NCI-H345 treated with DMSO at 0.1 percent for 48 hours (cell line): ENCODE results near the gene G3BP2.
"Not testable (repeated sequence)": the region's sequence is repeated elsewhere in the genome, so short reads cannot be mapped to it uniquely, and the experiment has no call there.

Experiments used
- DNase-seq: peaks from one replicate; lab custom pipeline; 2025; ENCODE audit not compliant: unreplicated experiment; lab: John Stamatoyannopoulos, UW

G3BP2 gene

GRCh38 chr4:75673027-75673958 lies at the start of gene G3BP2:
Gene G3BP2, minus strand, starts transcription at chr4:75673411. Its CDS starts 11,386 bp downstream, at chr4:75662025.
- peak; percentile 89 for DNase-seq

- DNase-seq = no peak
Measured at GRCh38 chr4:75722417-75722816, 49.2 kb upstream of the G3BP2 start.

GRCh38 chr4:75718529-75718928 lies 45.3 kb upstream of the G3BP2 start:
- no peak for DNase-seq

GRCh38 chr4:75717408-75717807 lies 44.2 kb upstream of the G3BP2 start:
- DNase-seq = no peak

- DNase-seq = not testable (repeated sequence)
Measured at GRCh38 chr4:75716054-75716453, 42.8 kb upstream of the G3BP2 start.

- DNase-seq = no peak
Measured at GRCh38 chr4:75715105-75715799, 42.0 kb upstream of the G3BP2 start.

- DNase-seq = no peak
Measured at GRCh38 chr4:75714704-75715103, 41.5 kb upstream of the G3BP2 start.

- no peak for DNase-seq
Measured at GRCh38 chr4:75714011-75714410, 40.8 kb upstream of the G3BP2 start.

- DNase-seq = no peak
Measured at GRCh38 chr4:75710246-75710645, 37.0 kb upstream of the G3BP2 start.

- no peak for DNase-seq
Measured at GRCh38 chr4:75708218-75708691, 35.0 kb upstream of the G3BP2 start.

GRCh38 chr4:75705198-75705977 lies 32.2 kb upstream of the G3BP2 start:
- DNase-seq = no peak

GRCh38 chr4:75702919-75703411 lies 29.8 kb upstream of the G3BP2 start:
- no peak for DNase-seq

GRCh38 chr4:75699299-75699698 lies 26.1 kb upstream of the G3BP2 start:
- DNase-seq = no peak

GRCh38 chr4:75698963-75699228 lies 25.7 kb upstream of the G3BP2 start:
- no peak for DNase-seq

GRCh38 chr4:75698162-75698962 lies 25.2 kb upstream of the G3BP2 start:
- no peak for DNase-seq

- DNase-seq = no peak
Measured at GRCh38 chr4:75696581-75696980, 23.4 kb upstream of the G3BP2 start.

GRCh38 chr4:75696071-75696470 lies 22.9 kb upstream of the G3BP2 start:
- no peak for DNase-seq

- DNase-seq = not testable (repeated sequence)
Measured at GRCh38 chr4:75692066-75692465, 18.9 kb upstream of the G3BP2 start.

GRCh38 chr4:75687125-75687524 lies 13.9 kb upstream of the G3BP2 start:
- DNase-seq = not testable (repeated sequence)

- no peak for DNase-seq
Measured at GRCh38 chr4:75686346-75686745, 13.1 kb upstream of the G3BP2 start.
